Measurements from ENCODE around the gene DELE1.

The DELE1 gene

GRCh38 chr5:141923448-141924313, at the start of gene DELE1 (continued):
- TF ChIP-seq ZBTB26 (tag by site-specific recombination; optimal IDR thresholded peaks at IDR 0.05), result peak; percentile 83
- TF ChIP-seq ZNF664 (tag by site-specific recombination; IDR thresholded peaks at IDR 0.05), result no peak
- peak; percentile 81; the same call in 1 of the 2 replicates for TF ChIP-seq ZNF501 (tag by site-specific recombination; IDR thresholded peaks at IDR 0.05)
- TF ChIP-seq ZFHX2 (tag by site-specific recombination; conservative IDR thresholded peaks at IDR 0.05), result peak; percentile 87
- TF ChIP-seq ZNF580 (tag by site-specific recombination; IDR thresholded peaks at IDR 0.05), result peak; percentile 88; the same call in 1 of the 2 replicates
- TF ChIP-seq OVOL3 (tag by site-specific recombination; IDR thresholded peaks at IDR 0.05), result no peak
- 0 out of 2 replicates have a peak, but pooled peaks have one; percentile 18 for TF ChIP-seq WT1 (tag by site-specific recombination; IDR thresholded peaks at IDR 0.05)
- no peak for TF ChIP-seq ZFP3 (tag by site-specific recombination; IDR thresholded peaks at IDR 0.05; ENCODE audit: low read depth)
- no peak for TF ChIP-seq TCF7L2 (IDR thresholded peaks at IDR 0.05; ENCODE audit: borderline replicate concordance, low read depth, low read length)
- no peak for TF ChIP-seq ZNF169 (tag by site-specific recombination; IDR thresholded peaks at IDR 0.05)
- no peak for TF ChIP-seq ZNF473 (tag by site-specific recombination; IDR thresholded peaks at IDR 0.05)
- TF ChIP-seq BCL11A (tag by site-specific recombination; IDR thresholded peaks at IDR 0.05; ENCODE audit: low read depth), result no peak
- no peak for TF ChIP-seq SCRT2 (tag by site-specific recombination; IDR thresholded peaks at IDR 0.05)
- peak; percentile 54; the same call in 1 of the 2 replicates for TF ChIP-seq REST (tag by site-specific recombination; IDR thresholded peaks at IDR 0.05)
- no peak for TF ChIP-seq ZNF362 (tag by site-specific recombination; IDR thresholded peaks at IDR 0.05)
- no peak for TF ChIP-seq PBX3 (CRISPR knock-in tag; IDR thresholded peaks at IDR 0.05)
- no peak for TF ChIP-seq SETDB1 (IDR thresholded peaks at IDR 0.05; ENCODE audit: insufficient read length, low read length)
- peak; percentile 99 for TF ChIP-seq ZFP69B (tag by site-specific recombination; IDR thresholded peaks at IDR 0.05)
- TF ChIP-seq ZNF610 (tag by site-specific recombination; IDR thresholded peaks at IDR 0.05; ENCODE audit: borderline replicate concordance), result 0 out of 2 replicates have a peak, but pooled peaks have one; percentile 31
- TF ChIP-seq ZNF239 (tag by site-specific recombination; IDR thresholded peaks at IDR 0.05), result no peak
- TF ChIP-seq ZNF157 (tag by site-specific recombination; IDR thresholded peaks at IDR 0.05), result no peak
- TF ChIP-seq ZNF416 (tag by site-specific recombination; IDR thresholded peaks at IDR 0.05), result no peak
- peak; percentile 91 for TF ChIP-seq ZBTB17 (tag by site-specific recombination; IDR thresholded peaks at IDR 0.05)
- TF ChIP-seq KLF16 (tag by site-specific recombination; IDR thresholded peaks at IDR 0.05), result peak; percentile 90
- TF ChIP-seq ZBTB20 (tag by site-specific recombination; IDR thresholded peaks at IDR 0.05), result peak; percentile 79
- TF ChIP-seq ZBTB49 (tag by site-specific recombination; IDR thresholded peaks at IDR 0.05; ENCODE audit: low read depth), result no peak
- no peak for TF ChIP-seq ZNF776 (tag by site-specific recombination; IDR thresholded peaks at IDR 0.05; ENCODE audit: borderline replicate concordance)
- no peak for TF ChIP-seq ZNF596 (tag by site-specific recombination; IDR thresholded peaks at IDR 0.05)
- TF ChIP-seq GLI2 (tag by site-specific recombination; IDR thresholded peaks at IDR 0.05; ENCODE audit: borderline replicate concordance, low read depth), result no peak
- 0 out of 2 replicates have a peak, but pooled peaks have one; percentile 1 for TF ChIP-seq YY1 (tag by site-specific recombination; IDR thresholded peaks at IDR 0.05)
- peak; percentile 67; the same call in 1 of the 2 replicates for TF ChIP-seq ZBTB21 (tag by site-specific recombination; IDR thresholded peaks at IDR 0.05)

All from HEK293 (cell line).